HG02623 (cell line): ENCODE data around the gene UBAP2.

Source experiments
- ATAC-seq: cut with Tn5 transposase; IDR thresholded peaks from one replicate; pipeline ENCODE4 v1.9.1; 2021; ENCODE audit warnings: moderate library complexity; ENCODE audit not compliant: unreplicated experiment

The UBAP2 gene

GRCh38 chr9:33880211-33881089, 168.2 kb downstream of the UBAP2 start:
- no peak for ATAC-seq

GRCh38 chr9:33878691-33879366, 169.9 kb downstream of the UBAP2 start:
- ATAC-seq: no peak

- ATAC-seq: no peak
Observed at GRCh38 chr9:33877727-33878489, 170.8 kb downstream of the UBAP2 start.
